WTC11 (cell line): Measurements from ENCODE around the gene TMEM108. TPM values are rescaled to one million over a fixed set of nuclear protein-coding genes. Genes with fewer than 3 reads are reported as not detected.

Source experiments
- ATAC-seq: fragments of 200-7000 bp; cut with Tn5 transposase; 2 replicates; pipeline ENCODE4 v1.10.0; 2021; ENCODE audit warnings: mild to moderate bottlenecking, moderate library complexity
- CTCF ChIA-PET: fragments of 300-600 bp; sonication (Branson Sonifier 250); formaldehyde crosslinking; loops from one replicate; lab custom pipeline; 2021; ENCODE audit warnings: antibody characterized with exemption; lab: Charles Lee
- POLR2A ChIA-PET: fragments of 350-600 bp; sonication (Branson Sonifier 250); formaldehyde crosslinking; loops from one replicate; lab custom pipeline; 2021; ENCODE audit warnings: antibody characterized with exemption; lab: Charles Lee
- DNase-seq: peaks from one replicate; pipeline ENCODE4 v3.0.0; 2021; ENCODE audit warnings: low spot score
- H3K27ac Mint-ChIP-seq: 2 replicates; pipeline ENCODE4 v1.8.0; 2021; ENCODE audit warnings: mixed read lengths
- H3K27me3 Mint-ChIP-seq: 2 replicates; pipeline ENCODE4 v1.8.0; 2021; ENCODE audit warnings: low read depth, mild to moderate bottlenecking, moderate library complexity, mixed read lengths
- H3K36me3 Mint-ChIP-seq: 2 replicates; pipeline ENCODE4 v1.8.0; 2021; ENCODE audit warnings: mixed read lengths
- H3K4me1 Mint-ChIP-seq: 2 replicates; pipeline ENCODE4 v1.8.0; 2022; ENCODE audit warnings: mixed read lengths
- H3K4me3 Mint-ChIP-seq: 2 replicates; pipeline ENCODE4 v1.8.0; 2021; ENCODE audit warnings: mild to moderate bottlenecking, moderate library complexity, mixed read lengths
- H3K9me3 Mint-ChIP-seq: 2 replicates; pipeline ENCODE4 v1.8.0; 2021; ENCODE audit warnings: mixed read lengths
- CREB1 ChIP-seq: sonication (generic); formaldehyde crosslinking; IDR thresholded peaks from 2 replicates; pipeline ENCODE4 v1.8.0; 2023; ENCODE audit warnings: mild to moderate bottlenecking, missing genetic modification reagents
- ESRRA ChIP-seq: sonication (generic); formaldehyde crosslinking; IDR thresholded peaks from 2 replicates; pipeline ENCODE4 v1.8.1; 2022; ENCODE audit warnings: mild to moderate bottlenecking, missing genetic modification reagents, borderline replicate concordance
- JAZF1 ChIP-seq: fragments of 250-450 bp; sonication (Bioruptor Pico); IDR thresholded peaks from 2 replicates; pipeline ENCODE4 v1.9.0; 2021; ENCODE audit warnings: moderate library complexity, mild to moderate bottlenecking, inconsistent platforms
- JUN ChIP-seq: sonication (generic); formaldehyde crosslinking; IDR thresholded peaks from 2 replicates; pipeline ENCODE4 v1.8.0; 2023; ENCODE audit warnings: mild to moderate bottlenecking, missing genetic modification reagents
- KAT7 ChIP-seq: sonication (generic); formaldehyde crosslinking; IDR thresholded peaks from 2 replicates; pipeline ENCODE4 v1.8.1; 2023; ENCODE audit warnings: missing genetic modification reagents, mild to moderate bottlenecking, borderline replicate concordance
- NFE2L1 ChIP-seq: sonication (generic); formaldehyde crosslinking; IDR thresholded peaks from 2 replicates; pipeline ENCODE4 v1.8.1; 2023; ENCODE audit warnings: missing genetic modification reagents
- NFYB ChIP-seq: sonication (generic); formaldehyde crosslinking; conservative IDR thresholded peaks from 2 replicates; pipeline ENCODE4 v1.8.0; 2022; ENCODE audit warnings: low read depth, missing genetic modification reagents
- NR1H2 ChIP-seq: sonication (generic); formaldehyde crosslinking; IDR thresholded peaks from 2 replicates; pipeline ENCODE4 v1.9.0; 2021; ENCODE audit warnings: mild to moderate bottlenecking, moderate library complexity, missing genetic modification reagents
- OVOL2 ChIP-seq: fragments of 250-450 bp; sonication (Bioruptor Pico); IDR thresholded peaks from 2 replicates; pipeline ENCODE4 v1.9.0; 2021; ENCODE audit warnings: mild to moderate bottlenecking, borderline replicate concordance
- RORB ChIP-seq: fragments of 250-450 bp; sonication (Bioruptor Pico); IDR thresholded peaks from 2 replicates; pipeline ENCODE4 v1.9.0; 2021; ENCODE audit warnings: mild to moderate bottlenecking
- SOX15 ChIP-seq: fragments of 250-450 bp; sonication (Bioruptor Pico); IDR thresholded peaks from 2 replicates; pipeline ENCODE4 v1.9.0; 2021; ENCODE audit warnings: mild to moderate bottlenecking
- TCF7 ChIP-seq: sonication (generic); formaldehyde crosslinking; IDR thresholded peaks from 2 replicates; pipeline ENCODE4 v1.8.0; 2022; ENCODE audit warnings: mild to moderate bottlenecking, low read depth, missing genetic modification reagents, moderate library complexity
- ZNF138 ChIP-seq: sonication (generic); formaldehyde crosslinking; conservative IDR thresholded peaks from 2 replicates; pipeline ENCODE4 v1.8.1; 2022; ENCODE audit warnings: mild to moderate bottlenecking, moderate library complexity, missing genetic modification reagents
- ZNF219 ChIP-seq: sonication (generic); formaldehyde crosslinking; IDR thresholded peaks from 2 replicates; pipeline ENCODE4 v1.8.0; 2023; ENCODE audit warnings: missing genetic modification reagents, mild to moderate bottlenecking, borderline replicate concordance
- total RNA-seq: library from RNA; stranded (reverse); gene quantifications from 3 replicates; pipeline ENCODE4 v1.2.3, GENCODE V29; 2021
- TF ChIP-seq, protein P1 (sequence below): sonication (generic); formaldehyde crosslinking; conservative IDR thresholded peaks from 2 replicates; pipeline ENCODE4 v1.8.1; 2022; ENCODE audit warnings: mild to moderate bottlenecking, missing genetic modification reagents
- TF ChIP-seq, protein P2 (sequence below): fragments of 250-450 bp; sonication (Bioruptor Pico); IDR thresholded peaks from 2 replicates; pipeline ENCODE4 v1.8.0; 2021; ENCODE audit warnings: mild to moderate bottlenecking
- TF ChIP-seq, protein P3 (sequence below): fragments of 250-450 bp; sonication (Bioruptor Pico); IDR thresholded peaks from 2 replicates; pipeline ENCODE4 v1.9.0; 2021; ENCODE audit warnings: mild to moderate bottlenecking
- TF ChIP-seq, protein P4 (sequence below): sonication (generic); formaldehyde crosslinking; IDR thresholded peaks from 2 replicates; pipeline ENCODE4 v1.8.1; 2022; ENCODE audit warnings: low read depth, missing genetic modification reagents, borderline replicate concordance
- TF ChIP-seq, protein P5 (sequence below): sonication (generic); formaldehyde crosslinking; IDR thresholded peaks from 2 replicates; pipeline ENCODE4 v1.8.1; 2023; ENCODE audit warnings: mild to moderate bottlenecking, missing genetic modification reagents

The TMEM108 gene
- total RNA-seq, 1 experiment from 2014 or later, result 14.7 TPM

DNA sequence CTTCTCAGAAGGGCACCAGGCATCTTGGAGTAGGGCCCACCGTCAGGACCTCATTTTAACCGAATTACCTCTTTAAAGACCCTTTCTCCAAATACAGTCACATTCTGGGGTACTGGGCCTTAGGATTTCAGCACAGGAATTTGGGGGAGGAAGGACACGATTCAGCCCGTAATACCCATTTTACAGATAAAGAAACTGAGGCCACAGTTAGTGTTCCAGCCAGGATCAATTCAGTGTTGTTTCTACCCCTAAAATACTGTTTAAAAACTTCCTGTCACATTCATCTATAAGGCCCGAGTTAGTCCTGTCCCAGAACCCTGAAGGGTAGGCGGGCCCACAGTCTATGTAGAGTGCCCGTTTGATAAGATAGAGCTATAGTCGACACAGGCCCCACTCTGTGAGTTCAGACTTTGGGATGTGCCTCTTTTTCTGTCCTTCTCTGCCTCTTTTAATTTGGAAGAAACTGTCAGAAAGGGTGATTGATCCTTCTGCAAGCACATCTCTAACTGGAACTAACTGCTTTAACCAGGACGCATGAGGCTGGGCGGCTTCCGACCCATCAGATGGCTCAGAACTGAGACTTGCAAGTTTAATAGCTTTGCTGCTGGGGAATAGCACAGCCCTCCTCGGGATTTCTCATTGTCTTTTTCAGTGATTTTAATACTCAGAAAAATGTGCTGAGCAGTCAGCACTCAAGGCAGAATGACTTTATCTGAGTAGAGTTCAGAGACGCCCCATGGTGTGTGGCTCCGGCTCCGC, 381.1 kb downstream of the TMEM108 start:
- CTCF ChIA-PET, result no interaction called here
- no peak for TF ChIP-seq JAZF1 (CRISPR knock-in tag)
- TF ChIP-seq, protein P1, sequence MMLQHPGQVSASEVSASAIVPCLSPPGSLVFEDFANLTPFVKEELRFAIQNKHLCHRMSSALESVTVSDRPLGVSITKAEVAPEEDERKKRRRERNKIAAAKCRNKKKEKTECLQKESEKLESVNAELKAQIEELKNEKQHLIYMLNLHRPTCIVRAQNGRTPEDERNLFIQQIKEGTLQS (CRISPR knock-in tag), result no peak
- no peak for TF ChIP-seq NFE2L1 (CRISPR knock-in tag)
- no peak for TF ChIP-seq CREB1 (CRISPR knock-in tag)
- TF ChIP-seq, protein P2, sequence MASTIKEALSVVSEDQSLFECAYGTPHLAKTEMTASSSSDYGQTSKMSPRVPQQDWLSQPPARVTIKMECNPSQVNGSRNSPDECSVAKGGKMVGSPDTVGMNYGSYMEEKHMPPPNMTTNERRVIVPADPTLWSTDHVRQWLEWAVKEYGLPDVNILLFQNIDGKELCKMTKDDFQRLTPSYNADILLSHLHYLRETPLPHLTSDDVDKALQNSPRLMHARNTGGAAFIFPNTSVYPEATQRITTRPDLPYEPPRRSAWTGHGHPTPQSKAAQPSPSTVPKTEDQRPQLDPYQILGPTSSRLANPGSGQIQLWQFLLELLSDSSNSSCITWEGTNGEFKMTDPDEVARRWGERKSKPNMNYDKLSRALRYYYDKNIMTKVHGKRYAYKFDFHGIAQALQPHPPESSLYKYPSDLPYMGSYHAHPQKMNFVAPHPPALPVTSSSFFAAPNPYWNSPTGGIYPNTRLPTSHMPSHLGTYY (CRISPR knock-in tag), result no peak
- no peak for TF ChIP-seq NR1H2 (CRISPR knock-in tag)
- no peak for TF ChIP-seq ZNF219 (CRISPR knock-in tag)
- TF ChIP-seq KAT7 (CRISPR knock-in tag), result no peak
- TF ChIP-seq, protein P3, sequence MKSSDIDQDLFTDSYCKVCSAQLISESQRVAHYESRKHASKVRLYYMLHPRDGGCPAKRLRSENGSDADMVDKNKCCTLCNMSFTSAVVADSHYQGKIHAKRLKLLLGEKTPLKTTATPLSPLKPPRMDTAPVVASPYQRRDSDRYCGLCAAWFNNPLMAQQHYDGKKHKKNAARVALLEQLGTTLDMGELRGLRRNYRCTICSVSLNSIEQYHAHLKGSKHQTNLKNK (CRISPR knock-in tag), result no peak
- no peak for TF ChIP-seq RORB (CRISPR knock-in tag)
- TF ChIP-seq ZNF138 (CRISPR knock-in tag), result no peak
- TF ChIP-seq SOX15, result no peak
- ATAC-seq, result no peak
- DNase-seq, result no peak
- no peaks in the 10 kb centered on the region for H3K9me3 Mint-ChIP-seq
- no peak overlapping the region for H3K4me3 Mint-ChIP-seq
- no peak overlapping the region for H3K27ac Mint-ChIP-seq
- peaks cover 2% of the 10 kb centered on the region; the same call in 1 of the 2 replicates for H3K4me1 Mint-ChIP-seq
- H3K27me3 Mint-ChIP-seq, result no peaks in the 10 kb centered on the region
- POLR2A ChIA-PET, result no interaction called here
- H3K36me3 Mint-ChIP-seq, result no peaks in the 10 kb centered on the region

DNA sequence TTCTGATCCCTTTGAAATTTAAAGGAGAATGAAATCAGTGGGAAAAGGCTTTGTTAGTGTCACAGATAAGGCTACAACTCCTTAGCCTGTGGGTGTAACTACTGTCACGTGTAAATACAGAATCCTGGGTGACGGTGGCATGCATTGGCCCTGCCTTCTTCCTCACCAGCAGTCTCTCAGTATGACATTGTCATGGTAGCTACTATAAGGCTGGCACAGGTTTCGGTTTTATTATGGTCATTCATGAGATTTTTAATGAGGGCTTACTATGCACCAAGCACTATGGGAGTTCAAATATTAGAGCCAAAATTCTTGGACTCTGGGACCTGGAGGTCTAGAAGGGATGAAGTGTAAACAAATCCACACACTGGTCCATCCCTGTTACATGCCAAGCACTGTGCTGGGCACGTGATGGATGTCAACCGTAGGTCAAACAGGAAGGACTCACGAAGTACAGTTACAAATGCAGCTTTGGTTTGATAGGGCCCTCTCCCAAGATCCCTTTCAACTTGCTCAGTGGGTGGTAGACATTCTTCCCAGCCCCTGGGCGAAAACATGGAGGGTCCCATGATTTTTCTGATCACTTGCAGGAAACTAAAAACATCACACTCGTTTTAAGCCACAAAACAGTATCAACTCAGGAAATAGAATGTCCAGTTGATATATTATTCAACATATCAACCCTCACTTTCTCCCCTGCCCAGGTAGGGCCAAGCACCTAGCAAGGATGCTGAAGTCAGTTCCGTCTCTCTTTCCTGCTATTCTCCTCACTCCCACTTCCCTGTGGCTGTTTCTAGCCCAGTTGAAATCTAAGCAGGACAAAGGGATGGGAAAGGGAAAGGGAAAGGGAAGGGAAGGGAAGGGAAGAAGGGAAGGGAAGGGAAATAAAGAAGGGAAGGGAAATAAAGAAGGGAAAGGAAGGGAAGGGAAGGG, 387.0 kb downstream of the TMEM108 start:
- Mint-ChIP-seq H3K36me3 (no peaks in the 10 kb centered on the region; the same call in 1 of the 2 replicates), H3K27me3 (no peaks in the 10 kb centered on the region), H3K27ac (no peak overlapping the region), H3K4me3 (no peak overlapping the region), H3K9me3 (no peaks in the 10 kb centered on the region), H3K4me1 (peaks cover 5% of the 10 kb centered on the region; the same call in 1 of the 2 replicates)
- CTCF ChIA-PET, result interaction anchor here (1.1 to 1.5 kb wide), 2 partner anchors 38 to 384 kb away, joined by 5 read pairs; no protein-coding TSS in a partner anchor
- POLR2A ChIA-PET, result no interaction called here
- ATAC-seq, result no peak
- TF ChIP-seq, protein P4, sequence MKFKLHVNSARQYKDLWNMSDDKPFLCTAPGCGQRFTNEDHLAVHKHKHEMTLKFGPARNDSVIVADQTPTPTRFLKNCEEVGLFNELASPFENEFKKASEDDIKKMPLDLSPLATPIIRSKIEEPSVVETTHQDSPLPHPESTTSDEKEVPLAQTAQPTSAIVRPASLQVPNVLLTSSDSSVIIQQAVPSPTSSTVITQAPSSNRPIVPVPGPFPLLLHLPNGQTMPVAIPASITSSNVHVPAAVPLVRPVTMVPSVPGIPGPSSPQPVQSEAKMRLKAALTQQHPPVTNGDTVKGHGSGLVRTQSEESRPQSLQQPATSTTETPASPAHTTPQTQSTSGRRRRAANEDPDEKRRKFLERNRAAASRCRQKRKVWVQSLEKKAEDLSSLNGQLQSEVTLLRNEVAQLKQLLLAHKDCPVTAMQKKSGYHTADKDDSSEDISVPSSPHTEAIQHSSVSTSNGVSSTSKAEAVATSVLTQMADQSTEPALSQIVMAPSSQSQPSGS (CRISPR knock-in tag), result no peak
- TF ChIP-seq JUN (CRISPR knock-in tag) (no peak), NFYB (CRISPR knock-in tag) (no peak), ZNF138 (CRISPR knock-in tag) (no peak), OVOL2 (CRISPR knock-in tag) (no peak), RORB (CRISPR knock-in tag) (no peak), TCF7 (CRISPR knock-in tag) (no peak), ESRRA (CRISPR knock-in tag) (no peak)
- TF ChIP-seq, protein P5, sequence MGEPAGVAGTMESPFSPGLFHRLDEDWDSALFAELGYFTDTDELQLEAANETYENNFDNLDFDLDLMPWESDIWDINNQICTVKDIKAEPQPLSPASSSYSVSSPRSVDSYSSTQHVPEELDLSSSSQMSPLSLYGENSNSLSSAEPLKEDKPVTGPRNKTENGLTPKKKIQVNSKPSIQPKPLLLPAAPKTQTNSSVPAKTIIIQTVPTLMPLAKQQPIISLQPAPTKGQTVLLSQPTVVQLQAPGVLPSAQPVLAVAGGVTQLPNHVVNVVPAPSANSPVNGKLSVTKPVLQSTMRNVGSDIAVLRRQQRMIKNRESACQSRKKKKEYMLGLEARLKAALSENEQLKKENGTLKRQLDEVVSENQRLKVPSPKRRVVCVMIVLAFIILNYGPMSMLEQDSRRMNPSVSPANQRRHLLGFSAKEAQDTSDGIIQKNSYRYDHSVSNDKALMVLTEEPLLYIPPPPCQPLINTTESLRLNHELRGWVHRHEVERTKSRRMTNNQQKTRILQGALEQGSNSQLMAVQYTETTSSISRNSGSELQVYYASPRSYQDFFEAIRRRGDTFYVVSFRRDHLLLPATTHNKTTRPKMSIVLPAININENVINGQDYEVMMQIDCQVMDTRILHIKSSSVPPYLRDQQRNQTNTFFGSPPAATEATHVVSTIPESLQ, result no peak
- no peak for DNase-seq
